Measurements from ENCODE around the gene ROR1. TPM values are rescaled to one million over a fixed set of nuclear protein-coding genes. Genes with fewer than 3 reads are reported as not detected.
"Not testable (repeated sequence)": the region's sequence is repeated elsewhere in the genome, so short reads cannot be mapped to it uniquely, and the experiment has no call there.

ROR1 gene
- total and polyA plus RNA-seq, 8 donors: 25.5 to 95.8 (median 83.0) TPM

DNA sequence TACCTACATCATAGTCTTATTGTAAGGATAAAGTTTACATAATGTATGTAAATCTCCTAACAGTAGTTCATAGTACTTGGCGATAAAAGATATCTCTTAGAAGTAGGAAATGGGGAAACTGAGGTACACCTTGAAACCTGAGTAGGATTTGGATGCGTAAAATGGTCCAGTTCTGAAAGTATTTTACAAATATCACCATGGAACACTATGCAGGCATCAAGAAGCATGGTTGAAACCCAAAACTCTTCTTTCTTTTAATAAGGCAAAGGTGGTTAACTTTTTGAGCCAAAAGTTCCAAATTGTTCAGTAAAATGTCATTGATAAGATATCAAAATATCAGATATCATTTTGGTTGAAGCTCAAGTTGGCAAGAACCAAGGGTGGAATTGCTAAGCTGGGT is 46.0 kb downstream of the ROR1 start:
- Histone ChIP-seq H3K4me3 (no peak overlapping the region), H3K9me3 (no peaks in the 10 kb centered on the region), H3K27me3 (no peaks in the 10 kb centered on the region), H3K27ac (no peak overlapping the region), H3K36me3 (no peaks in the 10 kb centered on the region), H3K4me1 (peaks cover 6 to 18% of the 10 kb centered on the region in 2 donors)
- TF ChIP-seq, protein P1, sequence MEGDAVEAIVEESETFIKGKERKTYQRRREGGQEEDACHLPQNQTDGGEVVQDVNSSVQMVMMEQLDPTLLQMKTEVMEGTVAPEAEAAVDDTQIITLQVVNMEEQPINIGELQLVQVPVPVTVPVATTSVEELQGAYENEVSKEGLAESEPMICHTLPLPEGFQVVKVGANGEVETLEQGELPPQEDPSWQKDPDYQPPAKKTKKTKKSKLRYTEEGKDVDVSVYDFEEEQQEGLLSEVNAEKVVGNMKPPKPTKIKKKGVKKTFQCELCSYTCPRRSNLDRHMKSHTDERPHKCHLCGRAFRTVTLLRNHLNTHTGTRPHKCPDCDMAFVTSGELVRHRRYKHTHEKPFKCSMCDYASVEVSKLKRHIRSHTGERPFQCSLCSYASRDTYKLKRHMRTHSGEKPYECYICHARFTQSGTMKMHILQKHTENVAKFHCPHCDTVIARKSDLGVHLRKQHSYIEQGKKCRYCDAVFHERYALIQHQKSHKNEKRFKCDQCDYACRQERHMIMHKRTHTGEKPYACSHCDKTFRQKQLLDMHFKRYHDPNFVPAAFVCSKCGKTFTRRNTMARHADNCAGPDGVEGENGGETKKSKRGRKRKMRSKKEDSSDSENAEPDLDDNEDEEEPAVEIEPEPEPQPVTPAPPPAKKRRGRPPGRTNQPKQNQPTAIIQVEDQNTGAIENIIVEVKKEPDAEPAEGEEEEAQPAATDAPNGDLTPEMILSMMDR (IDR thresholded peaks at IDR 0.05): no peak
- intact Hi-C loops (cut with DNase I): no loop called here
- ATAC-seq: no peak
- no peak for DNase-seq

DNA sequence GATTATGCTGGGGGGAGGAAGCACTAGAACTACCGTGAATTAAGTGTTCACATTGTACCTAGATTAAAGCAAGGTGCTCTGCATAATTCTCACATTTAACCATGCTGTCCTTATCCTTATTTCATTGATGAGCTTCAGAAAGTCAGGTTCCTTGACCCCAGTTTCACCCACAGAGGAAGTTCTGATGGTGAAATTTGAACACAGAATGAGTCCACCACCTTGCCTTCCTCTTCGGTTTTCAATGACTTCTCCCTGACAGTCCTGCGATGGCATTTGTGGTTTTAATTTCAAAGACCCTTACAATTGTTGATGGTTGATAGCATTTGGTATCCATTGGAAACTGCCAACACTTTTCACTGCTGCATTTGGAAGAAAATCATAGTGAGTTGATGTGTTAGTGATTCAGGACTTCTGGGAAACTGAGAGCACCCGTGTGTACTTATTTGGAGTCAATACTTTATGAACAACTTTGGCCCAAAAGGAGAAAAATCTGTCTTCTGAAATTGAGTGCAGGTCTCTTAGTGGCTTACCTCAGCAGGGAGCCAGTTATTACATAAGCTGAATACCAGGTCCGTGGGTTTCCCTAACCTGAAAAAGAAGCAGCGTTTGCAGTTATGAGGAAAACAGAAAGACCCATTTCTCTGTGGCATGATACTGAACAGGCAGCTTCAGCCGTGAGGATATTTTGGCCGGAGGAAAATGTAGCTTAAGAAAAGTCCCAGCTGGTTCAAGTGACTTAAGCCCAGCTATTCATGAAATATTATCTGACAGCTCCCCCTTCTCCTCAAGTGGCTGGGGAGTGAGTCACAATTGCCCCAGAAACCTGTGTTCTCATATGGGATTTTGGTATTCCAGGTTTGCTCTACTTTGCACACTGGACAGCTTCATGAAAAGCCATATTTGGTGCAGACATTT is 47.5 kb downstream of the ROR1 start:
- peak in 1 of 4 donors; percentile 39 for DNase-seq
- peak; percentile 72 for ATAC-seq
- no peaks in the 10 kb centered on the region for H3K9me3 ChIP-seq
- H3K4me1 ChIP-seq: peaks cover 6 to 18% of the 10 kb centered on the region in 2 donors
- H3K27ac ChIP-seq: peak overlapping the region in 1 of 2 donors; percentile 16
- TF ChIP-seq, protein P1 (IDR thresholded peaks at IDR 0.05): no peak
- intact Hi-C loops (cut with DNase I): no loop called here
- H3K36me3 ChIP-seq: no peaks in the 10 kb centered on the region
- H3K27me3 ChIP-seq: no peaks in the 10 kb centered on the region
- no peak overlapping the region for H3K4me3 ChIP-seq

DNA sequence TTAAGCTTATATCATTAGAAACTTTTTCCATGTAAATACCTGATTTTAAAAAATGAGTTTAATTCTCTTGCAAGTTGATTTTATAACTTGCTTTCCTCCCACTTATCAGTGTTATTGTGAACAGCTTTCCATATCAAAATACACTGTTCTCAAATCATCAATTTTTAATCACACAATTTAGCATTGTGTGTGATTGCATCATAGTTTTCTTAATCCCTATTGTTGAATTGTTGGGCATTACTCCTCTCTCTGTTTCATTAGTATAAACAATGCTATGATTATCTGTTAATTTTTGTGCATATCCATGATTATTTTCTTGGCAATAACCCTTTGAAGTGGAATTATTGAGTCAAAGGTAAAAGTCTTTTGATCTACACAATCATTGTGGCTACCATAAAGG is 48.7 kb downstream of the ROR1 start:
- no peaks in the 10 kb centered on the region for H3K9me3 ChIP-seq
- no peak overlapping the region for H3K4me3 ChIP-seq
- ATAC-seq (no peak), DNase-seq (no peak)
- no peaks in the 10 kb centered on the region for H3K36me3 ChIP-seq
- H3K4me1 ChIP-seq: peaks cover 6 to 10% of the 10 kb centered on the region in 2 donors
- no peak overlapping the region for H3K27ac ChIP-seq
- no peaks in the 10 kb centered on the region for H3K27me3 ChIP-seq
- intact Hi-C loops (cut with DNase I): no loop called here
- TF ChIP-seq, protein P1 (IDR thresholded peaks at IDR 0.05): no peak

DNA sequence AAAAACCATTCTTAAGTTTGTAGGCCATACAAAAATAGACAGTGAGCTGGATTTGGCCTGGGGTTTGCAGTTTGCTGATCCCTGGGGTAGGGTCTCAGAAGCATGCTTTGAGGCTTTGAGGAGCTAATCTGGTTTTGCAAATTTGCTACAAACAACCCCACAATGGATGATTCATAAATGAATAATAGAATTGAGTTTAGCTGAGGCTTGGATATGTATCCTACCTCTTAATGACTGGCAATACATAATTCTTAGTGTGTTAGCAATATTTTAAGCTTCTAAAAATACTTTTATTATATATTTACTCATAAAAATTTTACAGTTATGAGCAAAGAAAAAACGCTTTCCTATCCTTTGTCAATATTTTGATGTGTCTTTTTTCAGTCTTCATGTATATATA is 50.6 kb downstream of the ROR1 start:
- ATAC-seq: no peak
- intact Hi-C loops (cut with DNase I): no loop called here
- H3K9me3 ChIP-seq: no peaks in the 10 kb centered on the region

DNA sequence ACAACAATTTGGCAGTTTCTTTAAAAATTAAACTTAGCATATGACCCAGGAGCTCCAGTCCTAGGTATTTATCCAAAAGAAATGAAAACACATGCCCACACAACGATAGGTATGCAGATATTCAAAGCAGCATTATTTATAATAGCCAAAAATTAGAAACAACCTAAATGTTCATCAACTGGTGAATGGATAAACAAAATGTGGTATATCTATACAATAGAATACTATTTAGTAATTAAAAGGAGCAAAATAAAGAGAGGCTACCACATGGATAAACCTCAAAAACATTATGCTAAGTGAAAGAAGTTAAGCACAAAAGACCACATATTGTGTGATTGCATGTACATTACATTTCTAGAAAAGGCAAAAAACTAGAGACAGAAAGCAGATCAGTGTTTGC is 51.3 kb downstream of the ROR1 start:
- Histone ChIP-seq H3K36me3 (no peaks in the 10 kb centered on the region), H3K9me3 (no peaks in the 10 kb centered on the region), H3K4me1 (peaks cover 8 to 9% of the 10 kb centered on the region in 2 donors), H3K4me3 (no peak overlapping the region), H3K27ac (no peak overlapping the region), H3K27me3 (no peaks in the 10 kb centered on the region)
- TF ChIP-seq, protein P1 (IDR thresholded peaks at IDR 0.05): no peak
- ATAC-seq (no peak), DNase-seq (no peak)
- intact Hi-C loops (cut with DNase I): no loop called here

More for the DNA sequence above, 50.6 kb downstream of the ROR1 start:
- Histone ChIP-seq H3K27me3 (no peaks in the 10 kb centered on the region), H3K27ac (no peak overlapping the region), H3K4me1 (peaks cover 6 to 8% of the 10 kb centered on the region in 2 donors), H3K4me3 (no peak overlapping the region), H3K36me3 (no peaks in the 10 kb centered on the region)
- no peak for DNase-seq
- TF ChIP-seq, protein P1 (IDR thresholded peaks at IDR 0.05): no peak

DNA sequence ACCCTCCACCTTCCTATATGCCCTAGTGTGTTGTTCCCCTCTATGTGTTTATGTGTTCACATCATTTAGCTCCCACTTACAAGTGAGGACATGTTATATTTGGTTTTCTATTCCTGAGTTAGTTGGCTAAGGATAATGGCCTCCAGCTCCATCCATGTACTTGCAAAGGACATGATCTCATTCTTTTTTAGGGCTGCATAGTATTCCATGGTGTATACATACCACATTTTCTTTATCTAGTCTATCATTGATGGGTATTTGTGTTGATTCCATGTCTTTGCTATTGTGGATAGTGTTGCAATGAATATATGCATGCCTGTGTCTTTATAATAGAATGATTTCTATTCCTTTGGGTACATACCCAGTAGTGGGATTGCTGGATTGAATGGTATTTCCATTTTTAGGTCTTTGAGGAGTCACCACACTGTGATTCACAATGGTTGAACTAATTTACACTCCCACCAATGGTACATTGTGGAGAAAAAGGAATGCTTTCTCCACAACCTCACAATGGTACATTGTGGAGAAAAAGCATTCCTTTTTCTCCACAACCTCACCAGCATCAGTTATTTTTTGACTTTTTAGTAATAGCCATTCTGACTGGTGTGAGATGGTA is 52.5 kb downstream of the ROR1 start:
- H3K4me1 ChIP-seq; ATAC-seq; H3K27ac ChIP-seq; H3K9me3 ChIP-seq; H3K36me3 ChIP-seq; H3K27me3 ChIP-seq; DNase-seq; H3K4me3 ChIP-seq; intact Hi-C loops (cut with DNase I): not testable (repeated sequence)
